Coronary artery (tissue), 2 donors: ENCODE data around the gene RAPGEF6.

ENCODE experiments used
- DNase-seq: peaks from one replicate; pipeline ENCODE4 v3.0.0-alpha.2; 2017; ENCODE audit warnings: low spot score
- H3K27ac ChIP-seq, 2 donors: fragments of 200-600 bp; sonication (generic); one replicate each; pipeline ENCODE4 v1.5.1; 2016 to 2019
- H3K4me3 ChIP-seq: fragments of 200-600 bp; sonication (generic); 2 replicates; pipeline ENCODE4 v1.5.1; 2016; ENCODE audit warnings: mild to moderate bottlenecking, moderate library complexity
- CTCF ChIP-seq: fragments of 200-600 bp; sonication (generic); IDR thresholded peaks from one replicate; pipeline ENCODE4 v1.5.1; 2019; ENCODE audit warnings: antibody characterized with exemption

The RAPGEF6 gene

GRCh38 chr5:131433109-131433508, 201.9 kb downstream of the RAPGEF6 start:
- no peak for DNase-seq
- Histone ChIP-seq H3K4me3 (no peak overlapping the region), H3K27ac (no peak overlapping the region)
- TF ChIP-seq CTCF: no peak

- no peak overlapping the region for H3K4me3 ChIP-seq
- H3K27ac ChIP-seq: no peak overlapping the region
- TF ChIP-seq CTCF: no peak
- DNase-seq: no peak
Observed at GRCh38 chr5:131431794-131432193, 203.2 kb downstream of the RAPGEF6 start.

- Histone ChIP-seq H3K27ac (no peak overlapping the region), H3K4me3 (no peak overlapping the region)
- TF ChIP-seq CTCF: no peak
- no peak for DNase-seq
Observed at GRCh38 chr5:131430794-131431193, 204.2 kb downstream of the RAPGEF6 start.

- DNase-seq: no peak
- TF ChIP-seq CTCF: no peak
- Histone ChIP-seq H3K4me3 (no peak overlapping the region), H3K27ac (no peak overlapping the region)
Observed at GRCh38 chr5:131426011-131426410, 209.0 kb downstream of the RAPGEF6 start.

GRCh38 chr5:131423056-131423455, 212.0 kb downstream of the RAPGEF6 start:
- DNase-seq: no peak

GRCh38 chr5:131419877-131420276, 215.2 kb downstream of the RAPGEF6 start:
- DNase-seq: no peak
- TF ChIP-seq CTCF: no peak
- Histone ChIP-seq H3K27ac (no peak overlapping the region), H3K4me3 (no peak overlapping the region)

More at GRCh38 chr5:131423056-131423455, 212.0 kb downstream of the RAPGEF6 start:
- H3K27ac ChIP-seq: no peak overlapping the region
- TF ChIP-seq CTCF: peak; percentile 20
- H3K4me3 ChIP-seq: no peak overlapping the region

GRCh38 chr5:131418846-131419245, 216.2 kb downstream of the RAPGEF6 start:
- Histone ChIP-seq H3K27ac (no peak overlapping the region), H3K4me3 (no peak overlapping the region)
- no peak for TF ChIP-seq CTCF
- DNase-seq: no peak
